CD4-positive, alpha-beta memory T cell (primary cell): ENCODE measurements around the gene ACSF2. TPM values are rescaled to one million over a fixed set of nuclear protein-coding genes. Genes with fewer than 3 reads are reported as not detected.

Experiments
- CTCF ChIA-PET: fragments of 350-600 bp; sonication (Branson Sonifier 250); formaldehyde crosslinking; loops from one replicate; lab custom pipeline; 2021; ENCODE audit warnings: inconsistent platforms; ENCODE audit not compliant: partially characterized antibody; lab: Charles Lee
- POLR2A ChIA-PET: fragments of 350-600 bp; sonication (Branson Sonifier 250); formaldehyde crosslinking; loops from one replicate; lab custom pipeline; 2021; ENCODE audit not compliant: partially characterized antibody; lab: Charles Lee
- DNase-seq, 5 donors: peaks; one replicate each; pipeline versions ENCODE4 v3.0.0 to v3.0.0-alpha.2; 2020 to 2022; ENCODE audit warnings: mixed read lengths in 1 of 5
- H3K27ac ChIP-seq: one replicate; pipeline ENCODE4 v1.7.0; 2013; ENCODE audit warnings: low read depth, low read length
- H3K27me3 ChIP-seq: 2 replicates; pipeline ENCODE4 v1.7.0; 2013; ENCODE audit warnings: mild to moderate bottlenecking, low read length, moderate library complexity; ENCODE audit not compliant: insufficient read depth
- H3K36me3 ChIP-seq: 2 replicates; pipeline ENCODE4 v1.7.0; 2013; ENCODE audit warnings: mild to moderate bottlenecking, low read length, moderate library complexity; ENCODE audit not compliant: insufficient read depth
- H3K4me1 ChIP-seq: 2 replicates; pipeline ENCODE4 v1.7.0; 2013; ENCODE audit warnings: mild to moderate bottlenecking, low read length, moderate library complexity; ENCODE audit not compliant: insufficient read depth
- H3K4me3 ChIP-seq, 2 donors: one replicate each; pipeline ENCODE4 v1.7.0; 2013; ENCODE audit warnings: low read length in 2 of 2, mild to moderate bottlenecking in 1 of 2
- H3K9me3 ChIP-seq, 2 donors: one replicate each; pipeline ENCODE4 v1.7.0; 2013; ENCODE audit warnings: low read length in 2 of 2, control low read depth in 1 of 2; ENCODE audit not compliant: control insufficient read depth in 1 of 2
- H3K27ac Mint-ChIP-seq, 7 donors: one replicate each; pipeline ENCODE4 v1.8.0; 2020 to 2021; ENCODE audit warnings: mixed read lengths in 7 of 7, mild to moderate bottlenecking in 6 of 7, inconsistent platforms in 3 of 7, moderate library complexity in 3 of 7
- H3K27me3 Mint-ChIP-seq, 2 donors: one replicate each; pipeline ENCODE4 v1.8.0; 2020 to 2021; ENCODE audit warnings: mixed read lengths in 2 of 2
- H3K36me3 Mint-ChIP-seq, 2 donors: one replicate each; pipeline ENCODE4 v1.8.0; 2020 to 2021; ENCODE audit warnings: mixed read lengths in 2 of 2, inconsistent platforms in 1 of 2, mild to moderate bottlenecking in 1 of 2
- H3K4me1 Mint-ChIP-seq, 4 donors: one replicate each; pipeline ENCODE4 v1.8.0; 2020 to 2021; ENCODE audit warnings: mixed read lengths in 4 of 4, mild to moderate bottlenecking in 1 of 4
- H3K4me3 Mint-ChIP-seq, 8 donors: one replicate each; pipeline ENCODE4 v1.8.0; 2020 to 2021; ENCODE audit warnings: mixed read lengths in 8 of 8, mild to moderate bottlenecking in 7 of 8, moderate library complexity in 6 of 8, inconsistent platforms in 3 of 8
- H3K9me3 Mint-ChIP-seq, 8 donors: one replicate each; pipeline ENCODE4 v1.8.0; 2020 to 2021; ENCODE audit warnings: mixed read lengths in 8 of 8, mild to moderate bottlenecking in 5 of 8, inconsistent platforms in 3 of 8, moderate library complexity in 1 of 8
- intact Hi-C: fragments of 100-400 bp; cut with micrococcal nuclease; formaldehyde crosslinking; loops from one replicate; pipeline ENCODE4 v1.15.1; 2023
- polyA plus RNA-seq, 2 donors: library from polyadenylated mRNA; unstranded; fragments of 300-500 nt; fragmentation: Illumina TruSeq; gene quantifications; one replicate each; pipeline ENCODE4 v1.2.3, GENCODE V29; 2021
- total RNA-seq, 2 experiments: library from RNA; stranded (reverse); gene quantifications; one replicate each; pipeline ENCODE4 v1.2.3, GENCODE V29; 2021

ACSF2 gene
- total RNA-seq = 10 to 100 TPM; 20.8 to 24.8 TPM
- polyA plus RNA-seq = 1 to 10 TPM; 1.7 to 2.4 TPM

GRCh38 chr17:50425682-50426471 is at the start of gene ACSF2:
ACSF2 (plus strand) TSS chr17:50426218; CDS start chr17:50426262, 44 bp downstream.
- peaks cover 32% of the 10 kb centered on the region for H3K4me1 ChIP-seq
- Mint-ChIP-seq H3K27ac (peak within 1 kb of the TSS; percentile 72 to 93 (median 89)), H3K4me3 (peak within 1 kb of the TSS; percentile 77 to 93 (median 88)), H3K9me3 (no peaks in the 10 kb centered on the region), H3K27me3 (no peaks in the 10 kb centered on the region), H3K36me3 (no peaks in the 10 kb centered on the region), H3K4me1 (peaks cover 19 to 45% (median 32%) of the 10 kb centered on the region in 4 donors)
- POLR2A ChIA-PET = interaction anchor here (0.6 to 3.0 kb wide), 9 partner anchors 9 to 80 kb away, joined by 3 to 22 read pairs (median 3); partner anchors contain the start of genes LRRC59, RSAD1 and XYLT2
- peak within 1 kb of the TSS; percentile 17 to 69 for H3K4me3 ChIP-seq
- no peaks in the 10 kb centered on the region for H3K9me3 ChIP-seq
- no peaks in the 10 kb centered on the region for H3K36me3 ChIP-seq
- CTCF ChIA-PET = interaction anchor here (1.0 to 2.9 kb wide), 2 partner anchors 28 to 54 kb away, joined by 6 to 15 read pairs; partner anchors contain the start of gene LRRC59
- DNase-seq = peak; percentile 51 to 74 (median 63)
- peak within 1 kb of the TSS; percentile 62 for H3K27ac ChIP-seq
- intact Hi-C loops = loop anchor here (1.0 to 2.0 kb wide), 2 partner anchors 29 to 53 kb away; partner anchors contain the start of genes LRRC59 and RSAD1
- H3K27me3 ChIP-seq = no peaks in the 10 kb centered on the region

GRCh38 chr17:50379351-50380132 is 46.5 kb upstream of the ACSF2 start:
- peaks cover 30% of the 10 kb centered on the region for H3K36me3 ChIP-seq
- no peaks in the 10 kb centered on the region for H3K27me3 ChIP-seq
- Mint-ChIP-seq H3K27ac (peak overlapping the region in 1 of 7 donors; percentile 65), H3K36me3 (peaks cover 24 to 37% of the 10 kb centered on the region in 2 donors), H3K9me3 (no peaks in the 10 kb centered on the region), H3K4me1 (no peaks in the 10 kb centered on the region), H3K27me3 (no peaks in the 10 kb centered on the region), H3K4me3 (no peak overlapping the region)
- no peak overlapping the region for H3K4me3 ChIP-seq
- intact Hi-C loops = no loop called here
- no peaks in the 10 kb centered on the region for H3K9me3 ChIP-seq
- no peaks in the 10 kb centered on the region for H3K4me1 ChIP-seq
- H3K27ac ChIP-seq = no peak overlapping the region
- DNase-seq = no peak
- ChIA-PET CTCF (interaction anchor here (0.7 to 1.7 kb wide), 4 partner anchors 14 to 19 kb away, joined by 3 to 7 read pairs (median 4); partner anchors contain the start of gene LRRC59), POLR2A (interaction anchor here (0.9 to 1.5 kb wide), 2 partner anchors 13 to 18 kb away, joined by 3 to 6 read pairs; partner anchors contain the start of gene LRRC59)

GRCh38 chr17:50380369-50381259 is 45.4 kb upstream of the ACSF2 start:
- ChIA-PET CTCF (interaction anchor here (0.7 to 7.6 kb wide), 6 partner anchors 15 to 99 kb away, joined by 3 to 54 read pairs (median 4); partner anchors contain the start of gene LRRC59), POLR2A (interaction anchor here (0.9 to 1.8 kb wide), 2 partner anchors 14 to 16 kb away, joined by 3 to 10 read pairs; partner anchors contain the start of gene LRRC59)
- Histone ChIP-seq H3K36me3 (peaks cover 41% of the 10 kb centered on the region), H3K27me3 (no peaks in the 10 kb centered on the region), H3K4me1 (no peaks in the 10 kb centered on the region), H3K9me3 (no peaks in the 10 kb centered on the region), H3K4me3 (no peak overlapping the region), H3K27ac (no peak overlapping the region)
- no peak for DNase-seq
- Mint-ChIP-seq H3K9me3 (no peaks in the 10 kb centered on the region), H3K36me3 (peaks cover 34 to 48% of the 10 kb centered on the region in 2 donors), H3K4me1 (peaks cover 0 to 1% (median 0%) of the 10 kb centered on the region in 4 donors), H3K4me3 (no peak overlapping the region), H3K27ac (peak overlapping the region in 2 of 7 donors; percentile 48 to 55), H3K27me3 (no peaks in the 10 kb centered on the region)
- intact Hi-C loops = no loop called here

GRCh38 chr17:50381260-50381815 is 44.7 kb upstream of the ACSF2 start:
- peaks cover 36 to 55% of the 10 kb centered on the region in 2 donors for H3K36me3 Mint-ChIP-seq
- POLR2A ChIA-PET = interaction anchor here (1.8 kb wide), 1 partner anchor 16 kb away, joined by 10 read pairs; the partner anchor contains the start of gene LRRC59
- H3K9me3 Mint-ChIP-seq = no peaks in the 10 kb centered on the region
- Histone ChIP-seq H3K27me3 (no peaks in the 10 kb centered on the region), H3K9me3 (no peaks in the 10 kb centered on the region), H3K36me3 (peaks cover 47% of the 10 kb centered on the region), H3K27ac (no peak overlapping the region), H3K4me1 (no peaks in the 10 kb centered on the region), H3K4me3 (no peak overlapping the region)
- no peaks in the 10 kb centered on the region for H3K27me3 Mint-ChIP-seq
- H3K4me3 Mint-ChIP-seq = no peak overlapping the region
- peaks cover 0 to 2% (median 0%) of the 10 kb centered on the region in 4 donors for H3K4me1 Mint-ChIP-seq
- no peak for DNase-seq
- CTCF ChIA-PET = interaction anchor here (0.9 to 7.6 kb wide), 5 partner anchors 10 to 98 kb away, joined by 3 to 54 read pairs (median 4); partner anchors contain the start of gene LRRC59
- intact Hi-C loops = no loop called here
- peak overlapping the region in 2 of 7 donors; percentile 11 to 55 for H3K27ac Mint-ChIP-seq

GRCh38 chr17:50381920-50382319 is 44.1 kb upstream of the ACSF2 start:
- no peak overlapping the region for H3K4me3 ChIP-seq
- peaks cover 0 to 2% (median 0%) of the 10 kb centered on the region in 4 donors for H3K4me1 Mint-ChIP-seq
- H3K9me3 ChIP-seq = no peaks in the 10 kb centered on the region
- ChIA-PET POLR2A (interaction anchor here (1.8 kb wide), 1 partner anchor 15 kb away, joined by 10 read pairs; the partner anchor contains the start of gene LRRC59), CTCF (interaction anchor here (0.9 to 7.6 kb wide), 5 partner anchors 9 to 97 kb away, joined by 3 to 54 read pairs (median 4); partner anchors contain the start of gene LRRC59)
- H3K4me1 ChIP-seq = no peaks in the 10 kb centered on the region
- peak overlapping the region in 1 of 7 donors; percentile 38 for H3K27ac Mint-ChIP-seq
- H3K36me3 ChIP-seq = peaks cover 53% of the 10 kb centered on the region
- no peak overlapping the region for H3K27ac ChIP-seq
- H3K27me3 ChIP-seq = no peaks in the 10 kb centered on the region
- intact Hi-C loops = no loop called here
- no peaks in the 10 kb centered on the region for H3K9me3 Mint-ChIP-seq
- H3K4me3 Mint-ChIP-seq = no peak overlapping the region
- H3K36me3 Mint-ChIP-seq = peaks cover 42 to 61% of the 10 kb centered on the region in 2 donors
- no peaks in the 10 kb centered on the region for H3K27me3 Mint-ChIP-seq
- DNase-seq = no peak

GRCh38 chr17:50382931-50383330 is 43.1 kb upstream of the ACSF2 start:
- intact Hi-C loops = no loop called here
- no peaks in the 10 kb centered on the region for H3K9me3 Mint-ChIP-seq
- no peaks in the 10 kb centered on the region for H3K4me1 ChIP-seq
- peaks cover 52 to 71% of the 10 kb centered on the region in 2 donors for H3K36me3 Mint-ChIP-seq
- peak overlapping the region in 1 of 7 donors; percentile 40 for H3K27ac Mint-ChIP-seq
- H3K4me1 Mint-ChIP-seq = peaks cover 0 to 2% (median under 1%) of the 10 kb centered on the region in 4 donors
- H3K27me3 ChIP-seq = no peaks in the 10 kb centered on the region
- peaks cover 63% of the 10 kb centered on the region for H3K36me3 ChIP-seq
- ChIA-PET POLR2A (no interaction called here), CTCF (interaction anchor here (7.6 kb wide), 1 partner anchor 15 kb away, joined by 54 read pairs; the partner anchor contains the start of gene LRRC59)
- H3K27ac ChIP-seq = no peak overlapping the region
- no peaks in the 10 kb centered on the region for H3K9me3 ChIP-seq
- H3K4me3 Mint-ChIP-seq = no peak overlapping the region
- no peaks in the 10 kb centered on the region for H3K27me3 Mint-ChIP-seq
- no peak overlapping the region for H3K4me3 ChIP-seq
- DNase-seq = no peak
